ENCODE measurements around the gene GAD1.

- TF ChIP-seq CTCF (IDR thresholded peaks at IDR 0.05) = no peak
- no peak for TF ChIP-seq POLR2A (IDR thresholded peaks at IDR 0.05)
Measured at GRCh38 chr2:170869036-170869435, 52.3 kb downstream of the GAD1 start.
